HG03442 (cell line): ENCODE data around the gene CLCN6.

Experiments
- ATAC-seq: cut with Tn5 transposase; IDR thresholded peaks from one replicate; pipeline ENCODE4 v1.9.1; 2021; ENCODE audit warnings: mild to moderate bottlenecking, moderate library complexity; ENCODE audit not compliant: unreplicated experiment

CLCN6 gene

GRCh38 chr1:11823366-11824137, 17.6 kb downstream of the CLCN6 start:
- ATAC-seq, result no peak

DNA sequence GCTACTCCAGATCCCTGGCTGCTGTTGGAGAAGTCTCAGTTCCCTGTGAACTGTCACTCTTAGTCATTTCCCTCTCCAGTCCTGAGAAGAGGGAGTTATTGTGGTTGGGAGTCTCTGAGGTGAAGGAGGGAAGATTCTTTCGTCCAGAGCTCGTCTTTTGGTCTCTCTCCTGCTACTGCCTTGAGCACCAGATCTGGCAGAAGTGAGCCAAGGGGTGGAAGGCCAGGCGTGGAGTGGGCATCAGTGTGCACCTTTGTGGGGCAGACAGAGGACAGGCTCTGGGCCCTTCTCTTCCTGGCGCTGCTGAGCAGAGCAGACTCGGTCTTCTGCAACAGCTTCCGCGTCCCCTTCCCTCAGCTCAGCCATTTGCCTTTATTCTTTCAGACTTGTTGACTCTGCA, 19.1 kb downstream of the CLCN6 start:
- no peak for ATAC-seq

DNA sequence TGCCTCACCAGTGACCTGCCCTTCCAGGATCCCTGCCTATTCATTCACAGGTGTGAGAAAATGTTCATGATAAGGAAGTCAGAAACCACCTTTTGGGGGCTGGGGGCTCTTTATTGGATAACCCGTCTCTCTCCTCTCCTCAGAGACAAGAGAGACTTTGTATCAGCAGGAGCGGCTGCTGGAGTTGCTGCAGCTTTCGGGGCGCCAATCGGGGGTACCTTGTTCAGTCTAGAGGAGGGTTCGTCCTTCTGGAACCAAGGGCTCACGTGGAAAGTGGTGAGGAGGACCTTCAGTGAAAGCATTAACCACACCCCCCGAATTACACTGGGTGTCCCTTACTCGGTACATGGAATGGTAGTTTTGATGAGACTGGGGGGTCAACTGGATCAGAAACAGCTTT, 21.0 kb downstream of the CLCN6 start:
- no peak for ATAC-seq

GRCh38 chr1:11828511-11828910, 22.5 kb downstream of the CLCN6 start:
- no peak for ATAC-seq

DNA sequence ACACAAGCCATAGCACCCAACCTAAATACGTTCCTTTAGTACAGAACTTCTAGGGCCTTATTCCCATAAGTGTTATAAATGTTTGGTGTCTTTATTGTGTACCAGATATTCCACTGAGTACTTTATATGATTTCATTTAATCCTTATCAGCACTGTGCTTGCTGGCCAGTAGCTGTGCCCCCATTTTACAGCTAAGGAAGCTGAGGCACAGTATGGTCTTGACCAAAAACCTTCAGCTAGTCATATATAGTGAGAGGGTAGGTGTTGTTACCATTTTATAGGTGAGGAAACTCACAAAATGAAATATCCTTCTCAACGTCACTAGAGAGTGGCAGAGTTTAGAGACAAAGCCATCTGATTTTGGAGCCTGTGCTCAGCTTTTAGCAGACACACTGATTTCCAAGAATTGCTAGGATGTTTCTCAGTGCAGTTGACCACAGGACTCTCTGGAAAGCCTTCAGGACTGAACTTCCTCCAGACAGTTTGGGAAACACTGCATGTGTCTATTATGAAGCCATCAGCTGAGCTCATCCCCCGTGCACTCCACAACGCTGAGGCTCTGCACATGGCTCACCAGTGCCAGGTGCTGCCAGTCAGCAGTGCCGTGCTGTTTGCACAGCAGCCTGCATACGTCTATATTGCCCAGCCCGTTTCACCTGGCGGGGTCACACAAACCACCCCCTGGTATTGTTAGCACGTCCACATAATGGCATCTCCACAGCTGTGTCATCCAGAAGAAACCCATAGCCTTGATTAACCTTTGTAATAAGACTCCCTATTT, 26.1 kb downstream of the CLCN6 start:
- ATAC-seq, result no peak

GRCh38 chr1:11833497-11833896, 27.5 kb downstream of the CLCN6 start:
- no peak for ATAC-seq

DNA sequence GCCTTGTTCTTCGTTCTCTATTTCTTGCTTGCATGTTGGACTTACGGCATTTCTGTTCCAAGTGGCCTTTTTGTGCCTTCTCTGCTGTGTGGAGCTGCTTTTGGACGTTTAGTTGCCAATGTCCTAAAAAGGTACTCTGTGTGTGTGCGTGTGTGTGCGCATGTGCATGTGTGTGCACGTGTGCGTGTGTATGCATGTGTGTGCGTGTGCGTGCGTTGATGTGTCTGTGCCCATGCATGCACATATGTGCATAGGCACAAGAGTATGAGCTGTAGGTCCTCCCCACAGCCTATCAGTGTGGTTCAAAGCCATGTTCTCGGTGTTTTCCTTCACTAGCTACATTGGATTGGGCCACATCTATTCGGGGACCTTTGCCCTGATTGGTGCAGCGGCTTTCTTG, 27.9 kb downstream of the CLCN6 start:
- ATAC-seq, result no peak

DNA sequence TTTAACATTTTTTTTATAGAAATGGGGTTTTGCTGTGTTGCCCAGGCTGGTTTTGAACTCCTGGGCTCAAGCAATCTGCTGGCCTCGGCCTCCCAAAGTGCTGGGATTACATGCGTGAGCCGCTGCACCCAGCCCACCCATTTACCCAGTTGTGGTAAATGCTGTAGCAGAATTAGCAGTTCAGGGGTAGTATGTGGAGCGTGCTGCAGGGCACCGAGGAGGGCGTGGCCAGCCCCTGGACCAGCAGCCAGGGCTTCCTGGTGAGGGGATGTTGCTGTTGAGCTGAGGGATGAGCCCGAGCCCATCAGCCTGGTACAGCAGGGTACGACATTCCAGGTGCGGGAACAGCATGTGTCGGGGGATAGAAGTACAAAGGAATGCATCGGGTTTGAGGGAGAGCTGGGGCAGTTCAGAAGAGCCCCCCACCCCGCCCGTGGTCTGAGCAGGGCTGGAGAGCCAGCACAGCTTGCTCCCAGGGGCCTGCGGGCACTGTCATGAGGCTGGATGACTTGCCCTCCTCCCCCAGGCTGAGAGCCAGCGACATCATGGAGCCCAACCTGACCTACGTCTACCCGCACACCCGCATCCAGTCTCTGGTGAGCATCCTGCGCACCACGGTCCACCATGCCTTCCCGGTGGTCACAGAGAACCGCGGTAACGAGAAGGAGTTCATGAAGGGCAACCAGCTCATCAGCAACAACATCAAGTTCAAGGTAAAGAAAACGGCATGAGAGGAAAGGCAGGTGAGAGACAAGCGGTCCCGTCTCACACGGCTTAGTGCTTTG, 29.6 kb downstream of the CLCN6 start:
- ATAC-seq, result no peak

- ATAC-seq, result no peak
These were observed 31.2 kb downstream of the CLCN6 start for GRCh38 chr1:11836955-11837766.

DNA sequence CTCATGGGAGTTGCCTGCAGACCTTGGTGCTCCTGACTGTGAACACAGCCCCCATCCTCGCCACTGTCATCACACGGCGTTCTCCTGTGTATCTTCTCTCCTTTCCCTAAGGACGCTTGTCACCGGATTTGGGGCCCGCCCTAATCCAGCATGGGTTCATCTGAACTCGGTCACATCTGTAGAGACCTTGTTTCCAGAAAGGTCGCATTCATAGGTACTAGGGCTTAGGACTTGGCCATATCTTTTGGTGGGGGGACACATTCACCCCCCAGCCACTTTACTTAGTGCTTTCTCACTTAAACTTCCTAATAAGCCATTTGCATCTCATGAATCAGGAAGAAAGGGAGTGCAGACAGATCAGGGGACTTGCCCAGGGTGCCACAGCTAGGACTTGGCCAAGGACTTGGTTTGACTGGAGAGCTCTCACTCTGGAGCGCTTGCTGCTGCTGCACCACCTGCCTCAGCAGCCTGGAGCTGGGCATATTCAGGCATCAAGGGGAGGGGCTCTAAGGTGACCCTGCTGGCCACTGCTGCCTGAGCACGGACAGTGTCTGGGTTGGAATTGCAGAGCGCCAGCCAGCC, 31.9 kb downstream of the CLCN6 start:
- no peak for ATAC-seq

- ATAC-seq, result no peak
These were observed 32.6 kb downstream of the CLCN6 start for GRCh38 chr1:11838349-11839272.

- ATAC-seq, result no peak
These were observed 34.0 kb downstream of the CLCN6 start for GRCh38 chr1:11839727-11840705.

- no peak for ATAC-seq
These were observed 35.5 kb downstream of the CLCN6 start for GRCh38 chr1:11841245-11842153.

DNA sequence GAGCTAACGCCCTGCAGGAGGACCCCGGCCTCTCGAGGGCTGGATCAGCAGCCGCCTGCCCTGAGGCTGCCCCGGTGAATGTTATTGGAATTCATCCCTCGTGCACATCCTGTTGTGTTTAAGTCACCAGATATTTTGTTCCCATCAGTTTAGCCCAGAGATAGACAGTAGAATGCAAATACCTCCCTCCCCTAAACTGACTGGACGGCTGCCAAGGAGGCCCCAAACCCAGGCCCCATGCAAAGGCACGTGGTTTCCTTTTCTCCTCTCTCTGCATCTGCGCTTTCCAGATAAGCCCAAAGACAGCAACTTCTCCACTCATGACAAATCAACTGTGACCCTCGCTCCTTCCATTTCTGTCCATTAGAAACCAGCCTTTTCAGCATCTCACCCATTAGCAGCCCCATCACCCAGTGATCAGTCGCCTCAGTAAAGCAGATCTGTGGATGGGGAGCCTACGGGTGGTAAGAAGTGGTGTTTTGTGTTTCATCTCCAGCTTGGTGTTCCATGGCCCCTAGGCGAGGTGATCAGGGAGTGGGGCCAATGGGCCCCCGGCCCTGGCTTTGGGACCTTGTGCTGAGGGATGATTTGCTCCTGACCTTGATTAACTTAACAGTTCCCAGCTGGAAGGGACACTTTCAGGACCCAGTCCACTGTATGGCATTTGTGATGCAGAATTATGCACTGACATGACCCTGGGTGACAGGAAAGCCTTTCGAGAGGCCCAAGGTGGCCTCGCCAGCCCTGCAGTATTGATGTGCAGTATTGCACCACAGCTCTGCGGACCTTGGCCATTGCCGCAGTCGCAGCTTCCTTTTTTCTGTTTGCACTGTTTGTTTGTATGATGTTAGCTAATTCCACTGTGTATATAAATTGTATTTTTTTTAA, 36.4 kb downstream of the CLCN6 start:
- ATAC-seq, result no peak

- no peak for ATAC-seq
These were observed 39.8 kb downstream of the CLCN6 start for GRCh38 chr1:11845641-11846335.
